Gastrocnemius medialis (tissue), 4 donors: ENCODE results near the gene TAOK3. TPM values are rescaled to one million over a fixed set of nuclear protein-coding genes. Genes with fewer than 3 reads are reported as not detected.
A peak's percentile ranks its signal among the peaks of the same experiment; 100 is the strongest.
"Not testable (repeated sequence)": the region's sequence is repeated elsewhere in the genome, so short reads cannot be mapped to it uniquely, and the experiment has no call there.

Experiments used
- ATAC-seq, 2 donors: fragments of 150-250 bp; one replicate each; pipeline ENCODE4 v1.9.1; 2016
- DNase-seq, 2 donors: peaks; one replicate each; pipeline ENCODE4 v3.0.0-alpha.2; 2019
- H3K27ac ChIP-seq, 4 donors: fragments of 200-600 bp; sonication (generic); 1 replicate in 1 of 4; 2 replicates in 3 of 4; pipeline ENCODE4 v1.5.1; 2016 to 2018; ENCODE audit warnings: mild to moderate bottlenecking in 2 of 4, moderate library complexity in 1 of 4
- H3K27me3 ChIP-seq, 3 donors: fragments of 200-600 bp; sonication (generic) in 2 of 3; 1 replicate in 1 of 3; 2 replicates in 2 of 3; pipeline versions ENCODE4 v1.5.1 to v1.6.0; 2016 to 2019; ENCODE audit warnings: mild to moderate bottlenecking in 1 of 3, moderate library complexity in 1 of 3
- H3K36me3 ChIP-seq, 2 donors: fragments of 200-600 bp; sonication (generic) in 1 of 2; one replicate each; pipeline ENCODE4 v1.5.1; 2017 to 2018
- H3K4me1 ChIP-seq, 2 donors: fragments of 200-600 bp; sonication (generic) in 1 of 2; one replicate each; pipeline ENCODE4 v1.5.1; 2016 to 2017; ENCODE audit warnings: mild to moderate bottlenecking in 2 of 2
- H3K4me3 ChIP-seq, 4 donors: fragments of 200-600 bp; sonication (generic) in 3 of 4; 1 replicate in 1 of 4; 2 replicates in 3 of 4; pipeline ENCODE4 v1.5.1; 2016 to 2019; ENCODE audit warnings: mild to moderate bottlenecking in 2 of 4
- H3K9me3 ChIP-seq, 3 donors: fragments of 200-600 bp; sonication (generic) in 2 of 3; 1 replicate in 1 of 3; 2 replicates in 2 of 3; pipeline ENCODE4 v1.5.1; 2016 to 2019
- POLR2A ChIP-seq, 2 donors: fragments of 450-650 bp; IDR thresholded peaks; one replicate each; pipeline ENCODE4 v1.6.1; 2017; ENCODE audit warnings: antibody characterized with exemption in 2 of 2, mild to moderate bottlenecking in 2 of 2, moderate library complexity in 2 of 2
- in situ Hi-C, 4 donors: fragments of 200-750 bp; cut with MboI; loops; one replicate each; pipeline versions ENCODE4 v1.15.0 to v1.8.0; 2017; ENCODE audit warnings: low sequenced_read_pairs in 4 of 4
- intact Hi-C: fragments of 100-400 bp; cut with DNase I; formaldehyde crosslinking; loops from one replicate; pipeline ENCODE4 v1.15.1; 2023; ENCODE audit warnings: low total_unique reads
- total RNA-seq, 4 donors: library from RNA; depleted of rRNA; stranded (reverse); fragments of >200 nt; gene quantifications; one replicate each; pipeline versions ENCODE4 v1.1.0 to v1.2.3, GENCODE V29; 2016
- TF ChIP-seq, protein P1 (sequence below), 5 experiments: fragments of 450-650 bp in 3 of 5; fragments of 200-600 bp in 2 of 5; sonication (generic) in 2 of 5; IDR thresholded peaks in 4 of 5; conservative IDR thresholded peaks in 1 of 5; 1 replicate in 4 of 5; 2 replicates in 1 of 5; pipeline ENCODE4 v1.5.1; 2016 to 2019; ENCODE audit warnings: antibody characterized with exemption in 5 of 5, mild to moderate bottlenecking in 3 of 5, moderate library complexity in 3 of 5

Gene TAOK3
- total RNA-seq, 4 donors from 2014 or later = 13.5 to 24.5 (median 15.1) TPM

DNA sequence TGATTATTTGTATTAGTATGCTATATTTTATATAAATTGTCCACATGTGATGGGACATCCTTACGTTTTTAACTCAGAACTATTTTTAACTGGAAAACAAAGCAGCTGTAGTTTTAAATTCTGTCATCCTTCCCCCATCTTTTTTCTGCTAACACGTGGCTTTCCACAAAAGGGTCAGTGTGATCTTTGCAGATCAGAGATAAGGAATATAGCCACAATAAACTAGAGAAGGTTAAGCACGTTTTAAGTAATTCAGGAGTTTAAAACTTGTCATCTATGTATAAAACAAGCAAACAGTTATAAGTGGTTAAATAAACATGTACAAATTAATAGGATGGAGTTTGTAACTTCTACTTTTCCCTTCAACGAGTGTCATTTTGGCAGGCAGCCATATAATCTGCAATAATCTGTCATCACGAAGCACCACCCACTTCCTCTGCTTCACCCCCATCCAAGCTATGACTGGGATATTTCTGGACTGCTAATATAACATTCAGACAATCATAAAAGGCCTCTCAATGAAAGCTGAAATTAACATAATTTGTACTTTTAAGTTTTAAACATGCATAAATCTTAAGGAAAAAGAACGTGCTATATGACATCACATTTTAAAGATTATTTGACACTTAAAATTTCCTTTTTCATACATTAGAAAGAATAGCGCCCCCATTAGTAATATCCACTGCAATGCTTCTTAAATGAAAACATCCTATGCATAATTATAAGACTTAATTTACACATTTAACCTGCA lies 15.3 kb downstream of the TAOK3 start:
- in situ Hi-C loops = no loop called here
- TF ChIP-seq, protein P1, sequence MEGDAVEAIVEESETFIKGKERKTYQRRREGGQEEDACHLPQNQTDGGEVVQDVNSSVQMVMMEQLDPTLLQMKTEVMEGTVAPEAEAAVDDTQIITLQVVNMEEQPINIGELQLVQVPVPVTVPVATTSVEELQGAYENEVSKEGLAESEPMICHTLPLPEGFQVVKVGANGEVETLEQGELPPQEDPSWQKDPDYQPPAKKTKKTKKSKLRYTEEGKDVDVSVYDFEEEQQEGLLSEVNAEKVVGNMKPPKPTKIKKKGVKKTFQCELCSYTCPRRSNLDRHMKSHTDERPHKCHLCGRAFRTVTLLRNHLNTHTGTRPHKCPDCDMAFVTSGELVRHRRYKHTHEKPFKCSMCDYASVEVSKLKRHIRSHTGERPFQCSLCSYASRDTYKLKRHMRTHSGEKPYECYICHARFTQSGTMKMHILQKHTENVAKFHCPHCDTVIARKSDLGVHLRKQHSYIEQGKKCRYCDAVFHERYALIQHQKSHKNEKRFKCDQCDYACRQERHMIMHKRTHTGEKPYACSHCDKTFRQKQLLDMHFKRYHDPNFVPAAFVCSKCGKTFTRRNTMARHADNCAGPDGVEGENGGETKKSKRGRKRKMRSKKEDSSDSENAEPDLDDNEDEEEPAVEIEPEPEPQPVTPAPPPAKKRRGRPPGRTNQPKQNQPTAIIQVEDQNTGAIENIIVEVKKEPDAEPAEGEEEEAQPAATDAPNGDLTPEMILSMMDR (IDR thresholded peaks at IDR 0.05 in 4 of 5, conservative IDR thresholded peaks at IDR 0.05 in 1 of 5) = no peak
- no peak for TF ChIP-seq POLR2A (IDR thresholded peaks at IDR 0.05)
- Histone ChIP-seq H3K27me3 (no peaks in the 10 kb centered on the region), H3K36me3 (no peaks in the 10 kb centered on the region), H3K9me3 (no peaks in the 10 kb centered on the region), H3K4me3 (no peak overlapping the region), H3K4me1 (peaks cover 16 to 23% of the 10 kb centered on the region in 2 donors), H3K27ac (peak overlapping the region; percentile 50 to 74 (median 64))
- ATAC-seq = peak in 1 of 2 donors; percentile 45
- peak in 1 of 2 donors; percentile 23 for DNase-seq
- intact Hi-C loops = no loop called here

DNA sequence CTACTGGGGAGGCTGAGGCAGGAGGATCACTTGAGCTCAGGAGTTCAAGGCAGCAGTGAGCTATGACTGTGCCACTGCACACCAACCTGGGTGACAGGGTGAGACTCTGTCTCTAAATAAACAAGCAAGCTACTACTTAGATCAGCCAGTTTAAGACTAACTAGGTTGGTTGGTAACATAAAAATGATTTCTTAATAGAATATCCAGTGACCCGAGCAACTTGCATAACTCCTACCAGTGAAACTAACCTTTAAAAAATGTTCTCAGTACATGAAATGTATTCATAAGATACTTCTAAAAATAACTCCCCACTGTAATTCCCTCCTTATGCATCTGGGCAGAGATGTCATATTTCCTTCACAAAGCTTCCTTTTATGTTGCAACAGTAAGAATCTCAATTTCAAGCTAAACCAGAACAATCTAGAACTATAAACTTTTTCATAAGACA lies 15.9 kb downstream of the TAOK3 start:
- H3K36me3 ChIP-seq = no peaks in the 10 kb centered on the region

DNA sequence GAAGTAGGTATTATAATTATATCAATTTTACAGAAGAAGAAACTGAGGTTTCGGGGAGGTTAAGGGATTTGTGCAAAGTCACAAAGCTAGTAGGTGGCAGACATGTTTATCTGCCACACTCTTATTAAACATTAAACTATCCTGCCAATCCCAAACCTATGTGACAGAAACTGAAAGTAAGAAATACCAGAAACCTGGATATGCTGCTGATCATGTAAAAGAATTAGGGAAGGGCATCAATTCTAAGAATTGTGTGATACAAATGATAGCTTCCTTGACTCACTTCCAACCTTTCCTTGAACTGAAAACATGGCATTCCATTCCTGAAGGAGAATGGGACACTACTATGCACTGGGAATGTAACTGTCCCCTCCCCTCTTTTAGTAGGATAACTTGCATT lies 16.9 kb downstream of the TAOK3 start:
- no peak overlapping the region for H3K27ac ChIP-seq
- H3K36me3 ChIP-seq = no peaks in the 10 kb centered on the region
- H3K4me3 ChIP-seq = no peak overlapping the region
- H3K4me1 ChIP-seq = peaks cover 16 to 23% of the 10 kb centered on the region in 2 donors
- H3K9me3 ChIP-seq = no peaks in the 10 kb centered on the region
- ATAC-seq (no peak), DNase-seq (no peak)
- H3K27me3 ChIP-seq = no peaks in the 10 kb centered on the region
- TF ChIP-seq, protein P1 (IDR thresholded peaks at IDR 0.05 in 4 of 5, conservative IDR thresholded peaks at IDR 0.05 in 1 of 5) = no peak
- TF ChIP-seq POLR2A (IDR thresholded peaks at IDR 0.05) = no peak
- in situ Hi-C loops (no loop called here), intact Hi-C loops (no loop called here)

More for the DNA sequence above, 15.9 kb downstream of the TAOK3 start:
- in situ Hi-C loops (no loop called here), intact Hi-C loops (no loop called here)
- H3K4me1 ChIP-seq = peaks cover 16 to 23% of the 10 kb centered on the region in 2 donors
- H3K27me3 ChIP-seq = no peaks in the 10 kb centered on the region
- H3K4me3 ChIP-seq = no peak overlapping the region
- peak; percentile 85 to 98 for ATAC-seq
- no peak for DNase-seq
- no peaks in the 10 kb centered on the region for H3K9me3 ChIP-seq
- H3K27ac ChIP-seq = peak overlapping the region; percentile 62 to 74 (median 64)
- TF ChIP-seq, protein P1 (IDR thresholded peaks at IDR 0.05 in 4 of 5, conservative IDR thresholded peaks at IDR 0.05 in 1 of 5) = no peak
- no peak for TF ChIP-seq POLR2A (IDR thresholded peaks at IDR 0.05)

DNA sequence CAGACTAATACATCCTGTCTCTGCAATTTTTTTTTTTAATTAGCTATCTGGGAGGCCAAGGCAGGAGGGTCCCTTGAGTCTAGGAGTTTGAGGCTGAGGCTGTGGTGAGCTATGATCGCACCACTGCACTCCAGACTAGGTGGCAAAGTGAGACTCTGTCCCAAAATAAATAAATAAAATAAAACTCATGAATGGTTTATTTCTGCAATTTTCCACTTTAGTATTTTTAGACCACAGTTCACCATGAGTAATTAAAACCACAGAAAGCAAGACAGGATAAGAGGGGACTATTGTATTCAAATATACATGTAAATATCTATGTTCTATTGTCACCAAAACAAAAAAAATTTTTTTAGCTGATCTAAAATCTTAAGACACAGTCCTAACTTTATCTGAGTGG lies 17.8 kb downstream of the TAOK3 start:
- Histone ChIP-seq H3K36me3 (no peaks in the 10 kb centered on the region), H3K4me3 (no peak overlapping the region), H3K27ac (no peak overlapping the region), H3K27me3 (no peaks in the 10 kb centered on the region), H3K4me1 (peaks cover 16 to 23% of the 10 kb centered on the region in 2 donors), H3K9me3 (no peaks in the 10 kb centered on the region)
- ATAC-seq (no peak), DNase-seq (no peak)
- TF ChIP-seq, protein P1 (IDR thresholded peaks at IDR 0.05 in 4 of 5, conservative IDR thresholded peaks at IDR 0.05 in 1 of 5) = no peak
- no peak for TF ChIP-seq POLR2A (IDR thresholded peaks at IDR 0.05)
- in situ Hi-C loops = no loop called here
- intact Hi-C loops = no loop called here

DNA sequence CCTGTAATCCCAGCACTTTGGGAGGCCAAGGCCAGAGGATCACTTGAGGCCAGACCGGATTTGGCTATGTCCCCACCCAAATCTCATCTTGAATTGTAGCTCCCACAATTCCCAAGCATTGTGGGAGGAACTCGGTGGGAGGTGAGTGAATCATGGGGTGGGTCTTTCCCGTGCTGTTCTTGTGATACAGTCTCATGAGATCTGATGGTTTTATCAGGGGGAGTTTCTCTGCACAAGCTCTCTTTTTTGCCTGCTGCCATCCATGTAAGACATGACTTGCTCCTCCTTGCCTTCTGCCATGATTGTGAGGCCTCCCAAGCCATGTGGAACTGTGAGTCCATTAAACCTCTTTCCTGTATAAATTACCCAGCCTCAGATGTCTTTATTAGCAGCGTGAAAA lies 18.2 kb downstream of the TAOK3 start:
- H3K4me3 ChIP-seq, H3K27ac ChIP-seq, ATAC-seq, H3K36me3 ChIP-seq, intact Hi-C loops, H3K9me3 ChIP-seq, DNase-seq, H3K27me3 ChIP-seq, in situ Hi-C loops: not testable (repeated sequence)
- peaks cover 16 to 23% of the 10 kb centered on the region in 2 donors for H3K4me1 ChIP-seq
